Subcutaneous preadipocyte (primary cell): Measurements from ENCODE around the gene GCAT. TPM values are rescaled to one million over a fixed set of nuclear protein-coding genes. Genes with fewer than 3 reads are reported as not detected.

Experiments used
- small RNA-seq: library from RNA; depleted of rRNA; stranded (forward); fragments of <200 nt; gene quantifications from one replicate; pipeline ENCODE3, GENCODE V24; 2012
- total RNA-seq: library from RNA; depleted of rRNA; stranded (reverse); fragments of >200 nt; gene quantifications from 2 replicates; pipeline ENCODE4 v1.2.3, GENCODE V29; 2012

Gene GCAT
- total RNA-seq, result 34.2 and 45.0 TPM in 2 replicates

DNA sequence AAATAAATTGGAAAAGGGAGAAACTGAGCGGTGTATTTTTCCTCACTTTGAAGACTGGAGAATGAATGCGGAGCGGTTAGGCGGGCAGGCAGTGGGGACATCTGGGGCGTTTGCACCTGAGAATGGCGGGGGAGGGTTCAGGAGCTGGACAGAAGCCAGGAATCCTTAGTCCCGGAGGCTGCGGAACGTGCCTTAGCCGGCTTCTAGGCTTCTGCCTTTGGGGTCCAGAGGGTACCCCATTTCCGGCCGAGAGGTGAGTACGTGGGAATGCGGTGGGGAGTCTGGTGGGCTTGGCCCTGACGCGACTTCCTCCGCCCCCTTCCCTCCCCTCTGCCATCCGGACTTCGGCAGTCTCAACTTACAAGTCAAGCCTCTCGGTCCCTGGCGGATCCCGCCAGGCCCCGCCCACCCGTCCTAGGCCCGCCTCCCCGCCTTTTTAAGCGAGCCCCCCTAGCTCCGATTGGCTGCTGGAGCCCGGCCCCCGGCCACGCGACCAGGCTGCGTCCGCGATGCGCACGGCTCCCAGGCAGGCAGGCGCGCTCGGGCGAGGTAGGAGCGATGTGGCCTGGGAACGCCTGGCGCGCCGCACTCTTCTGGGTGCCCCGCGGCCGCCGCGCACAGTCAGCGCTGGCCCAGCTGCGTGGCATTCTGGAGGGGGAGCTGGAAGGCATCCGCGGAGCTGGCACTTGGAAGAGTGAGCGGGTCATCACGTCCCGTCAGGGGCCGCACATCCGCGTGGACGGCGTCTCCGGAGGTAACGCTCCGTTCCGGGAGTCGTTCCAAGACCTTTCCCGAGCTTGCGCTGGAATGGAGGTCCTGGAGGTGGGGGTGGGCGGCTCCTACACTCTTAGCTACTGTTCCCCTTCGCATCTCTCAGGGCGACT lies at the start of gene GCAT:
TSS of gene GCAT (plus strand) at position 525 of the 884 bp plus-strand sequence. CDS start at position 559, 34 bp downstream.

GRCh38 chr22:37823134-37823985 lies 15.6 kb downstream of the GCAT start, which contains the start of gene GALR3:
Gene GALR3, plus strand, starts transcription at chr22:37823382. Its CDS starts 25 bp downstream, at chr22:37823407.

GRCh38 chr22:37849089-37849751 lies 41.5 kb downstream of the GCAT start, which contains the start of gene EIF3L:
Gene EIF3L, plus strand, starts transcription at chr22:37849419. Its CDS starts 31 bp downstream, at chr22:37849450.

Small RNAs within 50 kb of the gene (small RNA-seq; reads per million reads assigned to genes)
- gene MIR659, result 1.5 reads per million, percentile 73 among the genes with 10 or more reads in this experiment

Other genes with a start within 250 kb of the GCAT start
- 23.9 and 26.5 TPM in 2 replicates for gene CDC42EP1, start 247.5 kb upstream of the GCAT start, total RNA-seq
- not detected in 2 replicates for gene LGALS2, start 227.8 kb upstream of the GCAT start, total RNA-seq
- gene GGA1, start 199.1 kb upstream of the GCAT start, total RNA-seq, result 35.6 and 58.8 TPM in 2 replicates
- gene SH3BP1, start 168.3 kb upstream of the GCAT start, total RNA-seq, result 7.0 and 12.3 TPM in 2 replicates
- gene PDXP, start 149.2 kb upstream of the GCAT start, total RNA-seq, result 10.7 and 16.0 TPM in 2 replicates
- gene LGALS1, start 132.3 kb upstream of the GCAT start, total RNA-seq, result 3,847 and 6,336 TPM in 2 replicates
- 20.2 and 27.0 TPM in 2 replicates for gene NOL12, start 121.6 kb upstream of the GCAT start, total RNA-seq
- gene TRIOBP, start 110.9 kb upstream of the GCAT start, total RNA-seq, result 191 and 224 TPM in 2 replicates
- gene GALR3, start 15.4 kb downstream of the GCAT start, total RNA-seq, result not detected in 2 replicates
- 28.7 and 37.1 TPM in 2 replicates for gene ANKRD54, start 36.4 kb downstream of the GCAT start, total RNA-seq
- 356 and 358 TPM in 2 replicates for gene EIF3L, start 41.5 kb downstream of the GCAT start, total RNA-seq
- gene MICALL1, start 98.4 kb downstream of the GCAT start, total RNA-seq, result 34.5 and 65.7 TPM in 2 replicates
- gene C22orf23, start 145.7 kb downstream of the GCAT start, total RNA-seq, result 0.37 and 0.98 TPM in 2 replicates
- gene POLR2F, start 145.8 kb downstream of the GCAT start, total RNA-seq, result 34.8 and 49.6 TPM in 2 replicates
- gene SOX10, start 176.6 kb downstream of the GCAT start, total RNA-seq, result not detected in 2 replicates
- 4.9 and 5.1 TPM in 2 replicates for gene PICK1, start 249.5 kb downstream of the GCAT start, total RNA-seq